SIG-M5 treated with dmso at 0.1 percent for 504 hours (cell line): ENCODE measurements around the gene SCN8A.

Experiments used
- DNase-seq: peaks from one replicate; lab custom pipeline; 2025; ENCODE audit not compliant: unreplicated experiment; lab: John Stamatoyannopoulos, UW

The SCN8A gene

GRCh38 chr12:51706206-51706605 is 115.2 kb downstream of the SCN8A start:
- DNase-seq = no peak

DNA sequence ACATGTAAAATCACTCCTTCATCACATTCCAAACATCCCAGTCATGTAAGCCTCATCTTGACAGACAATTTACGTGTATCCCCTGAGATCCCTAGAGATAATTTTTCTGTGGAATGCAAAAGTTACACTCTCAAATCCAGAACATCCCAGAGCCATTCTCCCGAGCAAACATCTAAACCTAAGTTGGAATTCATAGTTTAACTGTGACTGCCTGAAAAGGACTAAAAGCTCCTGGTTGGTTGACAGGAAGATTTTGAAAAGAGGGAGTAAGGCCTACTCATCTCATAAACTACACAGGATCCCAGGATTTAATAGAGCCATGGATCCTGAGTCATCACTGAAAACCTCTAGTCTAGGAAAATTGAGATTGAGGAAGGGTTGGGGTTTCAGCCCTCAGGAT is 123.6 kb downstream of the SCN8A start:
- DNase-seq = no peak

DNA sequence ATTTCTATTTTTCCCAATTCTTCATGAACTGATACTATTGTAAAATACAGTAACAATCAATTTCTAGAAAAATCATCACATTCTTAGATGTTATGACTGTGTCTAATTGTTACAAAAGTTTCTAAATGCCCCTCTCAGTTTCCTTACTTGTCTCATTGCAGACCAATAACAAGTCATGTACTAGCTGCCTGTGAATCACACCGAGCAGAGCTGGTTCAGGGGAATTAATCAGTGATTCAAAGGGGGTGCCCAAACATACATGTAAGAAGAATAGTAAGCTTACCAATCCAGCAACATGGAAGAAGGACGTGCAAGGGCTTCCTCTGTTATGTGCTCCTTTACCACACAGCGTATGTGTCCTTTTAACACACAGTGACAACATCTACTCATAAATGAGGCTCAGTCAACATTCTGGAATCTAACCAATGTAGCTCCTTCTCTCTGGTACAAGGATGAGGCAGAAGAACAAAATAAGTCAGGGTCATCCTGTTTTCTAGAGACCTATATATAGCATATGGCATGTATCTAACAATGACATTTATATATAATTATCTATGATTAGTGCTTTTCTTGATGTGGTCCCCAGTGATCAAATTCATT is 126.4 kb downstream of the SCN8A start:
- no peak for DNase-seq

DNA sequence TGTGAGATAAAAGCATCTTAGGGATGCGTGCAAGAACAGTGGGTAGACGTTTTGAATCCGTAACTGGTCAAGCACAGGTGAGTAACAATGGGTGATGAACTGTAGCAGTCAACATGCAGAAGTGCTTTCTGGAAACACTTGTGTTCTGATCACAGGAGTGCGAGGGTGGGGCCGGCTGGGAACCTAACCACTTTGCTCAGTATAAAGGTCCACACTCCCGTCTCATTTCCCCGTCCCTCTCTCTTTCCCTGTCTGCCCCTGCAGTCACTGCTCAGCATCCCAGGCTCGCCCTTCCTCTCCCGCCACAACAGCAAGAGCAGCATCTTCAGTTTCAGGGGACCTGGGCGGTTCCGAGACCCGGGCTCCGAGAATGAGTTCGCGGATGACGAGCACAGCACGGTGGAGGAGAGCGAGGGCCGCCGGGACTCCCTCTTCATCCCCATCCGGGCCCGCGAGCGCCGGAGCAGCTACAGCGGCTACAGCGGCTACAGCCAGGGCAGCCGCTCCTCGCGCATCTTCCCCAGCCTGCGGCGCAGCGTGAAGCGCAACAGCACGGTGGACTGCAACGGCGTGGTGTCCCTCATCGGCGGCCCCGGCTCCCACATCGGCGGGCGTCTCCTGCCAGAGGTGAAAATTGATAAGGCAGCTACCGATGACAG is 130.4 kb downstream of the SCN8A start:
- DNase-seq = no peak

DNA sequence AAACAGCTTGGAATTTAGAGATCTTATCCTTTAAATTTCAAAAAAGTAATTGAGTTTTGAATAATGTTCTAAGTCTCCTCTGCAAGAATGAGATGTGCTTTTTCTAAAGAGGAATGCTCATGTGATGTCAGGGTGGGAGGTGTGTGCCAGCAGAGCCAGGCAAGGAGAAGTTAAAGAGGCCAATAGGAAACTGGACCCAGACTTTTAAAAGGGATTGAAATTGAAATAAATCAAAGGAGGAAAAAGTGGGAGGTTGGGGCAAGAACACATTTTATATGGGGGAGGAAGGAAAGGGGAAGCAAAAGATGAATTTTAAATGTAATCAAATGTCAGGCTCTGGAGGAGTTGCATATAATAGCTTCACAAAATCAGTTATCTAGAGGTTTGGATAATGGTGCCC is 131.4 kb downstream of the SCN8A start:
- no peak for DNase-seq

GRCh38 chr12:51726161-51726560 is 135.1 kb downstream of the SCN8A start:
- no peak for DNase-seq

DNA sequence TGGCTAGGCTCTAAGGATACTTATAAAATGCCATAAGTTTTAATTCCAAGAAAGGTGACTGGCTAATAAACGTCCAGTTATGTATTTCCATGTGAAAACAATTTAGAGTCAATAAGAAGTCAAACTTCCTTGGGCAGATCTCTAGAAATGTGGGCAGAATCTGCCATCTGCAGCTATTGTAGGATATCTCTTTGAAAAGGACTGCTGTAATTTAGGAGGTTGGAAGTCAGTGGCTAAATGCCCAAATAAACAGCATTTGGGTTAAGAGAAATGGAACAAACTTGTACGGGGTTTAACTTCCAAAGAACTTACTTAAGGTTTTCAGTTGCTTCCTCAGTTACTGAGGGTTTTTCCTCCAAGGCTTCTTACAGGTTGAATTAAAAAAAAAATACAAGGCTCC is 135.9 kb downstream of the SCN8A start:
- DNase-seq = no peak

DNA sequence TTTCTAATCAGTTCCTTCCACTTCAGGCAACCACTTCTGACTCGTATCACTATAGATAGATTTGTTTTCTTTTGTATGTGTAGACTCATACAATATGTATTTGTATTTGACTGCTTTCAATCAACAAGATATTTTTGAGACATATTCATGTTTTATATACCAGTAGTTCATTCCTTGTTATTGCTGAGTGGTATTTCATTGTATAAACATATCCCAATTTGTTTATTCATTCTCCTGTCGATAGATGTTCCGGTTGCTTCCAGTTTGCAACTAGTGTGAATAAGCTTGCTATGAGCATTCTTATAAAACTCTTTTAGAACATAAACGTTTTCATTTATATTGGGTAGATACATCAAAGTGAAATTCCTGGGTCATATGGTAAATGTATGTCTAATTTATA is 138.3 kb downstream of the SCN8A start:
- DNase-seq = no peak

- no peak for DNase-seq
These were observed 139.7 kb downstream of the SCN8A start for GRCh38 chr12:51730745-51731144.

DNA sequence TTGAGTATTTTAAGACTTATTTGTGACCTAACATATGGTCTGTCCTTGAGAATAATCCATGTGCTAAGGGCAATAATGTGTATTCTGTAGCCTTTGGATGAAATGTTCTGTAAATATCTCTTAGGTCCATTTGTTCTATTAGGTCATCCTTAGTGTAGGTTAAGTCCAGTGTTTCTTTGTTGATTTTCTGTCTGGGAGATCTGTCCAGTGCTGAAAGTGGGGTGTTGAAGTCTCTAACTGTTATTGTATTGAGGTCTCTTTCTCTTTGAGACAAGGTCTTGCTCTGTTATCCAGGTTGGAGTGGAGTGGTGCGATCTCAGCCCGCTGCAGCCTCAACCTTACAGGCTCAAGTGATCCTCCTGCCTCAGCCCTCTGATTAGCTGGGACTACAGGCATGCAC is 149.5 kb downstream of the SCN8A start:
- no peak for DNase-seq

DNA sequence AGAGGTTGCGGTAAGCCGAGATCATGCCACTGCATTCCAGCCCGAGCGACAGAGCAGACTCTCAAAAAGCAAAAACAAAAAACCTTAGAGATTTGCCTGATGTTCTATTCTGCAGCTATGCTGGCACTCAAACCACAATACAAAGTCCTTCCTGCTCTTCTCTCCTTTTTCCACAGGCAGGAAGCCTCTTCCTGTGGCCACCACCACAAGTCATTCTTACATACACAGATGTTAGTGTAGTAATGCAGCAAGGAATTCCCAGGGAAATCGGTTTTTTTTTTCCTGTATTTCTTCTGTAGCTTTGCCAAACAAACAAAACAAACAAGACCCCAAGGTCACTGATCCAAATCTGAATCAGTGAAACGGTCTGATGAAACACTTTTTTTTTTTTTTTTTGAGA is 153.2 kb downstream of the SCN8A start:
- no peak for DNase-seq

GRCh38 chr12:51744957-51745356 is 153.9 kb downstream of the SCN8A start:
- no peak for DNase-seq

GRCh38 chr12:51746416-51746815 is 155.4 kb downstream of the SCN8A start:
- DNase-seq = no peak

GRCh38 chr12:51748235-51748634 is 157.2 kb downstream of the SCN8A start:
- no peak for DNase-seq

GRCh38 chr12:51749206-51749985 is 158.4 kb downstream of the SCN8A start:
- DNase-seq = no peak

DNA sequence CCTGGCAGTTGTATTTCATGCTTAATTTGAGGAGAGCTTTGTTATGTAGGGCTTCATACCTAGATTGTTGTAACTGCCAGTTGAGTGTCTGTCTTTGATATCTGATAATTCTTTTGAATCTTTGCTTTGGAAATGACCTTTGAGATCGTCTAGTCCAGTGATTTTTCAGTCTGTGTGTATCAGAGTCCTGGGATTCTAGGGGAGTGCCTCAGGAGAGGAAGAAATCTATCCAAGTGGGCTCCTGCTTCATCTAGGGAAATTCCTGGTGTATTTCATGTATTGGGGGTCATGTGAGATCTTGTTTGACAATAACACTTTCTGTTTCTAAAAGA is 158.9 kb downstream of the SCN8A start:
- no peak for DNase-seq

GRCh38 chr12:51751661-51752060 is 160.6 kb downstream of the SCN8A start:
- DNase-seq = no peak

DNA sequence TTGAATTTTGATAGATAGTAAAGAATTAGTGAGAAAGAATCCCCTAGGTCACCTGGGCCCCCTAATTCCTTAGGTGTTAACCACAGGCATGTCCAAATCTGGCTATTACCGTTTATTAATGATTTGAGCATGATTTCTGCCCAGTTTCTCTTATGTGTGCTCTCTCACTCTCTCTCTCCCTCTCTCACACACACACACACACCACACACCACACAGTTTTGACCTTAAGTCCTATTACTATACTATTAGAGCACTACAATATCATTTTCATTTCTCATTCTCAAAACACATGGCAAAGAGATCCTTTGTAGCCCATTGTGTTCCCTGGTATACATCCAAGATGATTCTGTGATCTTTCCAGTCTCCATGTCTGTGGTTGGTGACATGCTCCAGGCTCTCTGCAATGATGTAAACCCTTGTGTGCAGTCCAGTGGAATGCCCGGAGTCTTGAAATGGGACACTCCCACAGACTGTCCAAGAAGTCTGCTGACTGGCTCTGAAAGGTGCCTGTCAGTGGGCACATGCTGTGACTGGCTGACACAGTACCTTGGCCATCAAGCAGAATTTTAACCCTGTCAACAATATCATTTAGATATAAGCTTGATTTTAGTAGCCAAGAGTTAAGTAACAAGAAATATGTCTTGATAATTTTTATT is 161.3 kb downstream of the SCN8A start:
- no peak for DNase-seq

GRCh38 chr12:51753980-51754675 is 163.1 kb downstream of the SCN8A start:
- no peak for DNase-seq

GRCh38 chr12:51755251-51755650 is 164.2 kb downstream of the SCN8A start:
- DNase-seq = no peak

DNA sequence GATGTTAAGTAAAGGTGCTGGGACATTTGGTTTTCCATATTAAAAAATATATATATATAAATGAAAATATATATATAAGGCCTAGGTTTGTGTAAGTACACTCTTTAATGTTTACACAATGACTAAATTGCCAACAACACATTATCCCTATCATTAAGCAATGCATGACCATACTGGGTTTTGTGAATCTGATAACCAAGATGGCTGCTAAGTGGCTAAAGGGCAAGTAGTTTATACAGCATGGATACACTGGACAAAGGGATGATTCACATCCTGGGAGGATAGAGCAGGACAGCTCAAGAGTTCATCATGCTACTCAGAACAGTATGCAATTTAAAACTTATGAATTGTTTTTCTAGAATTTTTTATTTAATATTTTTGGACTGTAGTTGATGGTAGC is 168.1 kb downstream of the SCN8A start:
- no peak for DNase-seq
